HCEC 1CT (cell line): ENCODE results near the gene MBTPS2.
A peak's percentile ranks its signal among the peaks of the same experiment; 100 is the strongest.
"Not testable (repeated sequence)": the region's sequence is repeated elsewhere in the genome, so short reads cannot be mapped to it uniquely, and the experiment has no call there.

Experiments
- DNase-seq: peaks from one replicate; pipeline ENCODE4 v3.0.0-alpha.2; 2017

MBTPS2 gene

DNA sequence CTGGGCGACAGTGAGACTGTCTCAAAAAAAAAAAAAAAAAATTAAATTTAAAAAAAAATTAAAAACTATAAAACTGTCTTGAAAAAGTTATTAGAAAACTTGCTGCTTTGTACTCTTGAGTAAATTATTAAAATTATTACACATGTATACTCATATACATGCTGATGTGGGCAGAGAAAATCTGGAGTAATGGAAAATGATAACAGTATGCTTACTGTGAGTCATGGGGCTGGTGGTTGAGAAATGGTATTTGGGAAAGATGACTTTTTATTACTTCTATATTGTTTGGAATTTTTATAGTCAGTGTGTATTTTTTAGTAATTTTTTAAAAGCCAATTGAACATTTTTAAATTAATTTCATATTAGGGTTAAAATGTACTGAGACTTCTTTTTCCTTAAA, 23.8 kb downstream of the MBTPS2 start:
- DNase-seq = peak; percentile 18

DNA sequence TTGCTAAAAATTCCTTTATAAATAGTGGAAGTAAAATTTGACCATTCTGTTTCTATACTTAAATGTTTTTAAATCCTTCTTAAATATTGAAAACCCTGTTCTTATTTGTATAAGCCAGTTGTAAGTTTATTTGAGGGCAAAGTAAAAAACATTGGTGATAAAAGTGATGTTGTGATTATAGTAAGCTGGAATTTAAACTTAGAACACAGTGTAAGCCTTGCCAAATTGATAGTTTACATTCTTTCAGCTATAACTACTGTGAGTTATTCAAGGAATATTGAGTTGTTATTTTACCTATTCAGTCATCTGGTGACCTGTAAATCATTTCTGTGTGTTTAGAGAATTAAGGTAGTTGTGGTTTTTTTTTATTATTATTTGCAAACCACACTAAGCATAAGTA, 26.0 kb downstream of the MBTPS2 start:
- DNase-seq = peak; percentile 17

DNA sequence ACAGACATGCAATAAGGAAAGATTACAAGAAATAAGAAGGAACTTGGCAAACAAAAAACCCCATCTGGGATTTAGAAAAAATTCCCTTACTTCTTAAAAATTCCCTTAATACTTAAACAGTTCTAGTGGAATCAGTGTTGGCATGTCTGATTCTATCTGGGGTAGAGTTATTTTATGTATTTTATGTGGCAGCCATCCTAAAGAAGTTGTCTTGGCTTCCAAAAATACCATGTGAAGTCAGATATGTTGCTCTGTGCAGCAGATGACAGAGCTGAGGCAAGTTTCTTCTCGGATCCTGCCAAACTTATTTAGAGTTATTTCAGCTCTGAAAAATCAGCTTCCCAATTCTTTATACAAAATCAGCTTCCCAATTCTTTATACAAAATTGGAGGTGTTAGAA, 31.1 kb downstream of the MBTPS2 start:
- no peak for DNase-seq

DNA sequence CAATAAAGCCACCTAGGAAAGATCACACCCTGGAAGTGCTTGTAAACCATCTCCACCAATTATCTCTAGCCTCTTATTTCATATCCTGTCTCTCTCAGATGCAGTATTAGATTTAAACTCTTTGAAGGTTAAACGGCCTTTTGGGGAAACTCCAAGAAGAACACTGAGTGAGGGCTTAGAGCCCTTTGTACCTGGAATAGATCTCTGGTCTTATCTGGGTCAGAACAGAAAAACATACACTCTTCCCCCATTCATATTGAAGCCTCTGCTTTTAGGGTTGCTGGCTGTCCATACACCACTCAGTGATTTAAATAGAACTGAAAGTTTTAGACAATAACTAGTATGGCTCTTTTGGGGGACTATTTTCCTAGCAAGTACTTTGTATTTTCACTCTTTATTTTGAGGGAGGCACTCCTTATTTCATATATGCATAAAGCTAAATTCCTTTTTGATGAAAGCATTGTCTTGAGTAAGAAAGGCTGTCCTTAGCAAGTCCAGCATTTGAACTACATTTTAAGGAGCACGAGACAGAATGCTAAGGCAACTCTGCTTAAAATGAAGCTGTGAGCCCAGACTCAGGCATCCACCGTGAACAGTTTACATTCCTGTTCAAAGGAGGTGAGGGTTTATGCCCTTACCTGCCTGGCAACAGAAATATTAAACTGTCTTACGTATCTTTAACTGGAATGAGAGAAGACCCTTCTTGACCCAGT, 33.8 kb downstream of the MBTPS2 start:
- DNase-seq = no peak

DNA sequence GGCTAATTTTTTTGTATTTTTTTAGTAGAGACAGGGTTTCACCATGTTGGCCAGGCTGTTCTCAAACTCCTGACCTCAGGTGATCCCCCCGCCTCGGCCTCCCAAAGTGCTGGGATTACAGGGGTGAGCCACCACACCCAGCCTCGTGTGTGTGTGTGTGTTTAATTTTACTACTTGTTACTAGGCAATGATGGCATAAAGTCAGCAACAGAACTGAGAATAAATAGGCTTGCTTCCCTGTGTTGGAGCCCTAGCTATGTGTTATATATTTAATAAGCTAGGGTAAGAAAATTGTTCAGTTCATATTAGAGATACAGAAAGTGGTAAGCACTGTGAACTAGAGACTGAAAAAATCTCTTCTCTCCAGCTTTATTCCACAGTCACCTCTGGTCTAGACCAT, 34.8 kb downstream of the MBTPS2 start:
- not testable (repeated sequence) for DNase-seq

DNA sequence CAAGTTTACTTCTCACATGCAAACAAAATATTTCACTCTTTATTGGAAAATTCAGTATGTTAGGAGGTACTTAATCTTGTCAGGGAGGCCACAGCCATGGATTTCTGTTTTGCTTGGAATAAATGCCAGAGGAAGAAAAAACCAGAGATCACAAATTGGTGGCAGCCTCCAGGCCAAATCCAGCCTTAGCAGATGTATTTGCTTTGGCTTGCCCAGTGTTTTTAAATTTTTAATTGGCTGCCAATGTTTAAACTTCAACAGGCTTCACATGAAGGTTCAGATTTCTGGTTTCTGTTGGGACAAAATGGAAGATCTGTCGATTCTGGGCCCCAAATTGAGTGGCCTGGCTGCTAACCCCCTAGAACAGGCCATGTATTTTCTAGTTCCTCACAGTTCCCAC, 35.6 kb downstream of the MBTPS2 start:
- DNase-seq = no peak

DNA sequence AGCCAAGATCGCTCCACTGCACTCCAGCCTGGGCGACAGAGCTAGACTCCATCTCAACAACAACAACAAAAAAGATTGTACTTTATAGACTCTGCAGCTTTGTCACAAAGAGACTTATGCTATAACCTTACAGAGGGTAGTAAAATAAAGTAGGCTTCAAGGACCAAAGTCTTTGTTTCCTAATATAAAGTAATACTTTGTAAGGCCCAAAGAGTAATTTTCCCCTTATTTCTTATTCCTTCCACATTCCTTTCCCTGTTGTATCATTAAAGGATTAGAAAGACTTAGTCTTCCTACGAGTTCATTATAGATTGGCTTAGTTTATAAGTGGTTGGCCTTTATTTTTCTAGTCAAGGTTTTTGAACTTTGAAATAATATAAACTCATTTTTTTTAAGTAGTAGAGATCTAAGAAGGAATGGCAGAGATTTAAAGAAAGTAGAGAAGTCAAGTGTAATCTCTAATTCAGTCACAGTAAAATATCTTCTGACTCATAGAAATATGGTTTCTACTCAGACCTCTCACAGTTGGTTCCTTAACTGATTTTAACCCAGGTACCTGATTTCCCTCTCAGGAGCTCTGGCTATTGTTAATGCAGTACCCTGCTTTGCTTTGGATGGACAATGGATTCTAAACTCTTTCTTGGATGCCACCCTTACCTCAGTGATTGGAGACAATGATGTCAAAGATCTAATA, 42.6 kb downstream of the MBTPS2 start:
- DNase-seq = no peak

DNA sequence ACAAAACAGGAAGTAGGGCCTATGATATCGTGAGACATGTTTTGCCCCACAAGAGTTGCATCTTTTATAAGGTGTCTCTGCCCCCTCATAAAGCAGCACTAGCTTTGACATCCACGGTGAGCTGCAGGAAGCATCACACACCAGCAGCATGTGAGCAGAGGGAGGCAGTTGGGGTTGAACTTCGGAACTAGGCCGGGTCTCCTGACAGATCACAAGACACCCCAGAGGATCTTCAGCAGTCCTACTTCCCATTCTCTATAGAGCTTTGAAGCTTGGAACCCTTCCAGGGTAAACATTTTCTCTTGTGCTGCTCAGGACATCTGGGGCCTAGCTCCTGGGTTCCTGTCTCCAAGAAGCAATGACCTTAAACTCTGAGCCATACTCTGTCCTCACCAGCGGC, 43.8 kb downstream of the MBTPS2 start:
- no peak for DNase-seq

DNA sequence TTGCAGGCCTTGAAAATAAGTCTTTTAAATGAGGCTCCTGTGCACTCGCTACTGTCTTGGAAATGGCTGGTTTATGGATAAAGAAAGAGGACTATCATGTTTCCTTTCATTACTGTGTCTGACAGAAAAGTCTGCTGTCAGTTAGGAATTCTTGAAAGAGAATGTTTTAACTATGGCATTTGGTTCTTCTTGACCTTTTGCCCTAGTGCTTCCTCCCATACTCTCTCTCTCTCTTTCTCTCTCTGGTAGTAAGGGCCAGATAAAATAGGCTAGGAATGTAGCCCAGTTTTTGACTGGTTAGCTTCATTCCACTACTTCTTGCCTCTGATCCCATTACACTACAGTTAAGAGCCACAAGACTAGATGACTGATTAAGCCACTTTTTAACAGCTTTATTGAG, 46.2 kb downstream of the MBTPS2 start:
- peak; percentile 20 for DNase-seq

DNA sequence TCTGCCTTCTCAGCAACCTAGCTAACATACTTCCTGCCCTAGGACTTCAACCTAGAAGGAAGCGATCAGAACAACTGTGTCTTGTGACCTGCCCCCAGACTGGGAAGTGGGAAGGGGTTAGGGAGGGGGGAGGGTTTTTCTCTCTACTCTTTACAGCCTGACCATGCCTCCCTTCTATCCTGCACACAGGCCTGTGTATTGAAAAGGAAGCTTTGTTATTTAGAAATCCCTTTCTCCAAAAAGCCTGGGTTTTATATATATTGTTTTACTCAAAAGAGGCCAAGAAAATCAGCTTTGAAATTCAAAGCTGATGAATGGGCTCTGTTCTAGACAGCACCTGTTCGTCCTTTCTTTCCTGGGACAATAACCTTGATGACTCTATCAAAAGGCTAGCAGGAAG, 65.9 kb downstream of the MBTPS2 start:
- DNase-seq = no peak

DNA sequence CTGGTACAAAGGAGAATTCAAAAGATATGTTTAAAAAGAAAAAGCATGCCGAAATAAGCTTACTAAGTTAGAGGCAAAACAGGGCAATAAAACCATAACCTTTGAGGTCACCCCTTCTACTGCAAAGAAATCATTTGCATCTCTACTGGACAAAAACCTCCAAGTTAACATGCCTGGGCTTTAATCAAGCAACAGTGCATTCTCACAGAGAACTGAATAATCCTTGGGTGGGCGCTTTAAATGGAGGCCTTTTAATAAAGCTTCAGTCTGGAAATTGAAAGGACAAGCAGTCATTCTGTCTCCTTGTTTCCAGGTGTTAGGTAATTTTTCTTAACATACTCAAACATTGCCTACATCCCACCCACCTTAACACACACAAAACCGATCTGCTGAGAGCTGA, 66.5 kb downstream of the MBTPS2 start:
- no peak for DNase-seq

DNA sequence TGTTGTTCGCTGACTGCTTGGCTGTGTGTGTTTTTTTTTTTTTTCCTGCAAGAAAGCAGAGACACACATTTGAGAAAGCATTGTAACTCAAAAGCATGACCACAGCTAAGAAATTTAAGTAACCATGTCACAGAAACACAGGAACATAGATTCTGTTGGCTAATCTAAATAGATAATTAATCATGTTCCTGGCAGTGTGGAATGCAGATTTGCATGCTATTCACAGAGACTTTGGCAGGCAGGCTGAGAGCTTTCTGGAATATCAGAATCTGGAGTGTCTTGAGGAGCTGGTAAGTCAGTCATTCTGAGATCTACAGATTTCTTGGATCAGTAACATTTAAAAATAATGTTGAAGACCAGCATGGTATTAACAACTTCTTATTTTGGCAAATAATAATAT, 67.8 kb downstream of the MBTPS2 start:
- peak; percentile 4 for DNase-seq

DNA sequence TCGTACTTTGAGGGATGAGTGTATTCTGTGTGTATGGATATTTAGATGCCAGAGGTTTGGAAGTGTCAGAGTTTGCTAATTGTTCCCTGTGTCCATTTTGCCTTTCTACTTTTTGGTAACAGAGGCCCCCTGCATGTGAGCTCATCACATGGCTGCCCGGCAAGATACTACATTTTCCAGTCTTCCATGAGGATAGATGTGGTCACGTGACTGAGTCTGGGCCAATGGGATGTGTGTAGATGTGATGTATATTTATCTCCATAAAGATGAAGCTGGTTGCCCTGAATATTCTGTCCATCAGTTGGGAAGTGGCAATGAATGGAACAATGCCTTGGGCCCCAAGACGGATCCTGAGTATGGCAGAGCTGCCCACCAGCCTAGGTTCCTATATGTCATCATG, 72.1 kb downstream of the MBTPS2 start:
- no peak for DNase-seq

DNA sequence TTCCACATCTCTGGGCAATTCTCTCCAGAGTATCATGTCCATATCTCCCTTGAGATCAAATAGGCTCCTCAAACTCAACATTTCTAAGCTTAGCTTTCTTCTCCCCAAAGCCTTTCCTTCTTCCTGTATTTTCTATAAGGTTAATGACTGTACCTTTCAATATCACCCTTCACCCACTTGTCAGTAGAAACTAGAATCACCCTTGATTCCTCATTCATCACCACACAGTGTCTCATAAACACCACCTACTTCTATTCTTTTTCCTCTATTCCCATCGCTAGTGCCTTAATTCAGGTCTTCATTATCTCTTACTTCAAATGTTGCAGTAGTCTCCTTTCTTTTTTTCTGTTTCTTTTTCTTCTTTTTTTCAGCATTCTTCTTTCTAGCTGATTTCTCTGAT, 72.8 kb downstream of the MBTPS2 start:
- DNase-seq = no peak

DNA sequence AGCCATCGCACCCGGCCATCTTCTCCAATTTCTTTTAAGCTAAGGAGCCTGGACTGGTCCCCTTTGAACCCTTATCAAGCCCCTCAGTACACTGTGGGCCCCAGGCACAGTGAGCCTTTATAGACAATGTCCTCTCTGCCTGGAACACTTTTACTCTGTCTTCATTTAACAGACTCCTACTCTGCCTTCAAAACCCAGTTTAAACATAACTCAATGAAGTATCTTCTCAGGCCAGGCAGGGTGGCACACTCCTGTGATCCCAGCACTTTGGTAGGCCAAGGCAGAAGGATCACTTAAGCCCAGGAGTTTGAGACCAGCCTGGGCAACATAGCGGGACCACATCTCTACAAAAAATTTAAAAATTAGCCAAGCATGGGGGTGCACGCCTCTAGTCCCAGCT, 73.6 kb downstream of the MBTPS2 start:
- no peak for DNase-seq

DNA sequence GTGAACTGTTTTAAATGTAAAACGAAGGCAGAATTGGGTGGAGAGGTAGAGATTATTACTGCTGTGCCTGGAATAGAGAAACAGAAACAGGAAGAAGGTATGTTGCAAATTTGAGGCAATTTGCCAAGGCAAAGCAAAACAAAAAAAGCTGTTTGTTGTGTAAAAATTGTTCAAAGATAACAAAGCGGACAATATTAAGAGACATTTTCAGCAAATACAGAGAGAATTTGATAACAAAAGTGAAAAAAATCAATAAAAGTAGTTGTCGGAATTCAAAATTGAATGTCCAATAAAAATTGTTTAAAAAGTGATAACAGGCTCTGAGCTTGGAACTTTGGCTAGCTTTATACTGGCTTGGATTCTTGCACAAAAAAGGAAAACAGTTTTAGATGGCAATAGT, 86.7 kb downstream of the MBTPS2 start:
- peak; percentile 23 for DNase-seq

DNA sequence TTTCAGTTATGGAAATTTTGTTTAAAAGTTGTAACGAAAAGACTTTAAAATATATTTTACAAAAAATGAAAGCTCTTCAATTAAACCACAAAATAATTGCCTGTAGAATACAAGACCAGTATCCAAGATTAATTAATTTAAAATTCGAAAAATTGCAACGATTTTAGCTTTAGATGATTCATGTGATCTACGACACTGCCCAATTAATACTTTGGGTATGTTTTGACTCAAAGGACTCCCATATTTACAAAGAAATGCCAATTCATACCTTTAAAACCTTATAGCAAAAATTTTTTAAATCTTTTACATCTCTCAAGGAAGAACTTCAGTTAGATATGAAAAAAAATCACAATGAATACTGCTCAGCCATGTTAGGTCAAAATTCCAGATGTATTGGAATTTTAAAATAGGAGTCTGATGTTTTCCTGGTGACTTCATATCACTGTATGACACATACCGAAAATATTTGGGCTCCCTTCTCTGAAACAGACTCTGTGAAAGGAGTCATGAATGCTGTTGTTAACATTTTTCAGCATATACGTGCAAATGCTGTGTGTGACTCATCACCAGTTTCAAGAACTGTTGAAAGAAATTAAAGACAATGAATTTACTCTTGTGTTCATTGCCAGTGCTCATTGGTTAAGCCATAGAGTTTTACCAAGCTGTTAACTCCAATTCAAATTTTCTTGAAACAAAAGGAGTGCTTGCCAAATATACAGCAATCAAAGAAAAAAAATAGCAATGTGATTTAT, 87.3 kb downstream of the MBTPS2 start:
- DNase-seq = peak; percentile 91

DNA sequence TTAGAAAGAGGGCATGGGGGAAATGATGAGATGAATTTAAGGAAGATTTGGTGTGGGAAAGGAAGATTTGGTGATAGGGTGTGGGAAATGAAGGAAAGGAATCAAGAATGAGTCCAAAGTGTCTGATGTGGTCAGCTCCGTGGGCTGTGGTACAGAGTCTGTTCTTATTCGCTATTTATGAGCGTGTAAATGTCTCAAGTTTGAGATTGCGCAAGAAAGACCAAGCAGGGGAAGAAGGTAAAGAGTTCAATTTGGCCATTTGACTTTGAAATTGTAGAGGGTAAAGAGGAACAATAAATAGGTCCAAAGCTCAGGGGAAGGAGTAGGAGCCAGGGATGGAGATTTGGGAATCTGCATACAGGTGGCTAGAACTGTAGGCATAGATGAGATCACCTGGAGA, 89.8 kb downstream of the MBTPS2 start:
- DNase-seq = no peak

DNA sequence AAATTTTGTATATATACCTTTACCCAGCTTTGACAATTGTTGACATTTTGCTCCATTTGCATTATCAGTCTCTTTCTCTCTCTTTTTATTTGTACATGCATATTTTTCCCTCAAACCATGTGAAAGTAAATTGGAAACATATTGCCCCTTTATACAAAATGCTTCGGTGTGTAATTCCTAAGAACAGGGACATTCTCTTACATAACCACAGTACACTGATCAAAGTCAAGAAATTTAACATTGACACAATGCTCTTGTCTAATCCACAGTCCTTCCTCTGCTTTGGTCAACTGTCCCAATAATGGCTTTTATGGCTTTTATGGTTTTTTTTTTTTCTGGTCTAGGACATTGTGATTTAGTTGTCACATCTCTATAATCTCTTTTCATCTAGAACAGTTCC, 91.6 kb downstream of the MBTPS2 start:
- DNase-seq = no peak

DNA sequence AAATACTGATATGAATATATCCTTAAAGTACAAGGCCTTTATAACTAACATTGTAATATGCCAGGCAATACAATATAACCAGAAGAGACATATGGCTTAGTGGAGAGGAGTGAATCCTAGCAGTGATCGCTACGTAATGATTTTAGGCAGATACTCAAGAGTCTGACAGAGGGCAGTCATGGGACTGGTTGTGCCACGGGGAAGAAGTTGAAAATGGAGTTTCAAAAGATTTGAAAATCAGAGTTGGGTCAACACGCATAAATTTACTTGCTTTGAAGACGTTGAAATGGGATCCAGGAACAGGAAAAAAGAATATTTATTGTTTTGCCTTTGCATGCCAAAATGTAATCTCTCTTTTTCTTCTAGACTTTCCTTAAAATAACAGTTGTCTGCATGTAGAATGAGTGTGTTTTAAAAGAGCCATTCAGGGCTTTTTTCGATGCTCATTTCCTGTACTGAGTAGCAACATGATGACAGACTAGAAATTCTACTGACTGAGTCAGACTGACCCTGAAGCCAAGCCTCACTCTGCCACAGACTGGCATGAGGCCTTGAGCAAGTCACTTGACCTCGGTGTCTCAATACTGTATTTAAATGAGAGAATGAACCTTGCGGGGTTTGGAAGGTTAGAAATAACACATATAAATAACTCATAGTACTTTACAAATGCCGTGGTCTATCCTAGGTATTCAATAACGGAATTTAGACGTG, 93.0 kb downstream of the MBTPS2 start:
- DNase-seq = peak; percentile 89

DNA sequence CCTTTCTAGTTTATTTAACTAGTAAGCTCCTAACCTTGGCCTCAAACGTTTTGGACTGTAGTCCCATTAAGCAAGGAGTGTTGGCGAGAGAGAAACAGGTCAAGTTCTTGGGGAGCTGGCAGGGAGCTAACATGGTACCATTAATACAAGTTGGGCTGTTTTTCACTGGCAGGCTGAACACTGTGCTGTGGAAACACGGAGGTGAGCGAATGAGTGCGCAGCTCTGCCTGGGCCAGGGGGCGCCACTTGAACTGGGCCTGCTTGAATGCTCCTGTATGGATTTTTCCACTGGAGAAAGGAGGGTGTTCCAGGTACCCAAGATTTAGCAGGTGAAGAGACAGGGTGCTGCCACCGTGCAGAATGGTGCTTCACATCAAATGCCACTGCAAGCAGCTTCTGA, 93.7 kb downstream of the MBTPS2 start:
- no peak for DNase-seq

DNA sequence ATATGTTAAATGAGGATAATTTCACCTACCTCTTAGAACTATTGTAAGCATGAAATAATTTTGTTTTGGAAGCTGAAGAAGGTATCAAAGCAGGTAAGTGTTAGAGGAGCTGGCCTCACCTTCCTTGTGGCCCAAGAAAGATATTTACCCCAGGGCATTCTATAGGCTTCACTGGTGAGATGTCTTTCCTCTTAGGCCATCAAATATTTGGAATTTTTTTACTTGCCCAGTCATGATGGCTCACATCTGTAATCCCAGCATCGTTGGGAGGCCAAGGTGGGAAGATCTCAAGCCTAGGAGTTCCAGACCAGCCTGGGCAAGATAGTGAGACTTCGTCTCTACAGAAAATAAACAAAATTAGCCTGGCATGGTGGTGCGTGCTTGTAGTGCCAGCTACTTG, 95.0 kb downstream of the MBTPS2 start:
- DNase-seq = peak; percentile 13
